ENCODE data around the gene DIP2A.

DNA sequence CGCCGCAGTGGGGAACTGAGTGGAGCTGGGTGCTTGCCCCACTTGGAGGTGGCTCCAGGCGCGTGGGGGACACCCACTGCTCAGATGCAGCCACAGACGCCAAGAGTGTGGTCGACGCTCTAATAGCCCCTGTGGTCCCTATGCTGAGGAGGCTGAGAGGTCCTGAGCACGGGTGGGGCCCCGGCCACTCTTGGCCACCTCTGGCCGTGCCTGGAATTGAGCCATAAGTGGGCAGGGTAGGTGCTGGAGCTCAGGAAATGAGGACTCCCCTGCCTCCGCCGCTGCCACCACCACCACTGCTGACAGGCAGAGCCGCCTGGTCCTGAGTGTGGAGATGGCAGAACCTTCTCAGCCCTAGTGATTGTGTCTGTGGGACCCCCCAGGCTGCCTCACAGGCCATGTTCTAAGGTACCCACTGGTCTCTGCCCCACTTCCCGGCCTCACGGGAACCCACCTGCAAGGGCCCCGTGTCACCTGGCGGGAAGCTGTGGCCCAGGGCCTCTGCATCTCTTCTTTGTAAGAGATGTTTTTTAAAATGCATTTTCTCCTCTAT, 34.6 kb upstream of the DIP2A start:
- TF ChIP-seq, protein P1, sequence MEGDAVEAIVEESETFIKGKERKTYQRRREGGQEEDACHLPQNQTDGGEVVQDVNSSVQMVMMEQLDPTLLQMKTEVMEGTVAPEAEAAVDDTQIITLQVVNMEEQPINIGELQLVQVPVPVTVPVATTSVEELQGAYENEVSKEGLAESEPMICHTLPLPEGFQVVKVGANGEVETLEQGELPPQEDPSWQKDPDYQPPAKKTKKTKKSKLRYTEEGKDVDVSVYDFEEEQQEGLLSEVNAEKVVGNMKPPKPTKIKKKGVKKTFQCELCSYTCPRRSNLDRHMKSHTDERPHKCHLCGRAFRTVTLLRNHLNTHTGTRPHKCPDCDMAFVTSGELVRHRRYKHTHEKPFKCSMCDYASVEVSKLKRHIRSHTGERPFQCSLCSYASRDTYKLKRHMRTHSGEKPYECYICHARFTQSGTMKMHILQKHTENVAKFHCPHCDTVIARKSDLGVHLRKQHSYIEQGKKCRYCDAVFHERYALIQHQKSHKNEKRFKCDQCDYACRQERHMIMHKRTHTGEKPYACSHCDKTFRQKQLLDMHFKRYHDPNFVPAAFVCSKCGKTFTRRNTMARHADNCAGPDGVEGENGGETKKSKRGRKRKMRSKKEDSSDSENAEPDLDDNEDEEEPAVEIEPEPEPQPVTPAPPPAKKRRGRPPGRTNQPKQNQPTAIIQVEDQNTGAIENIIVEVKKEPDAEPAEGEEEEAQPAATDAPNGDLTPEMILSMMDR (IDR thresholded peaks at IDR 0.05; ENCODE audit: low read depth, low read length, poor library complexity, severe bottlenecking), result no peak
- no peak for TF ChIP-seq EZH2phosphoT487 (IDR thresholded peaks at IDR 0.05; ENCODE audit: borderline replicate concordance, low read length)
